Transverse colon (tissue), 3 donors: Measurements from ENCODE around the gene BRME1.

Experiments used
- POLR2A ChIP-seq: fragments of 450-650 bp; IDR thresholded peaks from one replicate; pipeline ENCODE4 v1.6.1; 2016; ENCODE audit warnings: antibody characterized with exemption, mild to moderate bottlenecking, moderate library complexity
- TF ChIP-seq, protein P1 (sequence below), 5 experiments: fragments of 200-600 bp in 3 of 5; fragments of 450-650 bp in 2 of 5; sonication (generic) in 3 of 5; IDR thresholded peaks; 1 replicate in 2 of 5; 2 replicates in 3 of 5; pipeline ENCODE4 v1.5.1; 2016 to 2017; ENCODE audit warnings: antibody characterized with exemption in 5 of 5, inconsistent platforms in 3 of 5, mild to moderate bottlenecking in 2 of 5, moderate library complexity in 1 of 5

GRCh38 chr19:13946414-13946813 is 40.5 kb upstream of the BRME1 start:
- no peak for TF ChIP-seq POLR2A
- TF ChIP-seq, protein P1, sequence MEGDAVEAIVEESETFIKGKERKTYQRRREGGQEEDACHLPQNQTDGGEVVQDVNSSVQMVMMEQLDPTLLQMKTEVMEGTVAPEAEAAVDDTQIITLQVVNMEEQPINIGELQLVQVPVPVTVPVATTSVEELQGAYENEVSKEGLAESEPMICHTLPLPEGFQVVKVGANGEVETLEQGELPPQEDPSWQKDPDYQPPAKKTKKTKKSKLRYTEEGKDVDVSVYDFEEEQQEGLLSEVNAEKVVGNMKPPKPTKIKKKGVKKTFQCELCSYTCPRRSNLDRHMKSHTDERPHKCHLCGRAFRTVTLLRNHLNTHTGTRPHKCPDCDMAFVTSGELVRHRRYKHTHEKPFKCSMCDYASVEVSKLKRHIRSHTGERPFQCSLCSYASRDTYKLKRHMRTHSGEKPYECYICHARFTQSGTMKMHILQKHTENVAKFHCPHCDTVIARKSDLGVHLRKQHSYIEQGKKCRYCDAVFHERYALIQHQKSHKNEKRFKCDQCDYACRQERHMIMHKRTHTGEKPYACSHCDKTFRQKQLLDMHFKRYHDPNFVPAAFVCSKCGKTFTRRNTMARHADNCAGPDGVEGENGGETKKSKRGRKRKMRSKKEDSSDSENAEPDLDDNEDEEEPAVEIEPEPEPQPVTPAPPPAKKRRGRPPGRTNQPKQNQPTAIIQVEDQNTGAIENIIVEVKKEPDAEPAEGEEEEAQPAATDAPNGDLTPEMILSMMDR (IDR thresholded peaks at IDR 0.05): no peak
